Urinary bladder (tissue), 4 donors: Measurements from ENCODE around the gene EFCAB6. TPM values are rescaled to one million over a fixed set of nuclear protein-coding genes. Genes with fewer than 3 reads are reported as not detected.

Source experiments
- DNase-seq: peaks from one replicate; pipeline ENCODE4 v3.0.0-alpha.2; 2015; ENCODE audit errors: extremely low spot score
- H3K27ac ChIP-seq: one replicate; pipeline ENCODE4 v1.5.1; 2013; ENCODE audit warnings: low read depth, mild to moderate bottlenecking, moderate library complexity
- H3K36me3 ChIP-seq: one replicate; pipeline ENCODE4 v1.6.1; 2013; ENCODE audit warnings: mild to moderate bottlenecking, moderate library complexity; ENCODE audit not compliant: insufficient read depth
- H3K4me1 ChIP-seq: one replicate; pipeline ENCODE4 v1.6.1; 2013; ENCODE audit warnings: mild to moderate bottlenecking, moderate library complexity; ENCODE audit not compliant: insufficient read depth
- H3K4me3 ChIP-seq: one replicate; pipeline ENCODE4 v1.5.1; 2013; ENCODE audit warnings: low read depth, low read length
- WGBS: extraction: QIAGEN DNeasy Blood & Tissue Kit; methylation state at CpG from one replicate; pipeline ENCODE4 v1.1.7; 2013; 5-methylcytosine and 5-hydroxymethylcytosine counted together
- polyA plus RNA-seq: library from polyadenylated mRNA; stranded (reverse); fragments of 200-250 nt; gene quantifications from one replicate; pipeline ENCODE4 v1.2.3, GENCODE V29; 2013
- total RNA-seq: library from RNA; depleted of rRNA; stranded (reverse); fragments of >200 nt; gene quantifications from one replicate; pipeline ENCODE4 v1.2.3, GENCODE V29; 2014
- donor health status: healthy with polysubstance abuse.
- donor health status: healthy.

EFCAB6 gene
- total and polyA plus RNA-seq, 2 donors, result 0.71 to 3.2 TPM

GRCh38 chr22:43851979-43852307, 39.8 kb upstream of the EFCAB6 start:
- H3K4me1 ChIP-seq, result no peaks in the 10 kb centered on the region
- H3K36me3 ChIP-seq, result no peaks in the 10 kb centered on the region
- WGBS, result 32% methylated on average over 3 of the region's 3 CpGs
- H3K27ac ChIP-seq, result no peak overlapping the region
- H3K4me3 ChIP-seq, result no peak overlapping the region
- no peak for DNase-seq

GRCh38 chr22:43851058-43851978, 39.2 kb upstream of the EFCAB6 start:
- Histone ChIP-seq H3K4me1 (no peaks in the 10 kb centered on the region), H3K27ac (no peak overlapping the region), H3K4me3 (no peak overlapping the region), H3K36me3 (no peaks in the 10 kb centered on the region)
- WGBS, result 63% methylated on average over 13 of the region's 13 CpGs
- DNase-seq, result no peak

- WGBS, result 74% methylated on average over 12 of the region's 12 CpGs
- H3K4me1 ChIP-seq, result no peaks in the 10 kb centered on the region
- H3K27ac ChIP-seq, result no peak overlapping the region
- no peak overlapping the region for H3K4me3 ChIP-seq
- H3K36me3 ChIP-seq, result no peaks in the 10 kb centered on the region
- DNase-seq, result no peak
These were observed 38.4 kb upstream of the EFCAB6 start for GRCh38 chr22:43850529-43850928.

- no peak for DNase-seq
These were observed 37.6 kb upstream of the EFCAB6 start for GRCh38 chr22:43849731-43850130.

GRCh38 chr22:43848366-43849171, 36.5 kb upstream of the EFCAB6 start:
- H3K4me3 ChIP-seq, result no peak overlapping the region
- no peaks in the 10 kb centered on the region for H3K36me3 ChIP-seq
- DNase-seq, result no peak
- H3K4me1 ChIP-seq, result no peaks in the 10 kb centered on the region
- WGBS, result 51% methylated on average over 16 of the region's 16 CpGs
- H3K27ac ChIP-seq, result no peak overlapping the region

More at GRCh38 chr22:43849731-43850130, 37.6 kb upstream of the EFCAB6 start:
- no peaks in the 10 kb centered on the region for H3K36me3 ChIP-seq
- no peak overlapping the region for H3K4me3 ChIP-seq
- no peak overlapping the region for H3K27ac ChIP-seq
- WGBS, result 85% methylated on average over 13 of the region's 13 CpGs
- no peaks in the 10 kb centered on the region for H3K4me1 ChIP-seq

- DNase-seq, result no peak
- Histone ChIP-seq H3K27ac (no peak overlapping the region), H3K36me3 (no peaks in the 10 kb centered on the region), H3K4me3 (no peak overlapping the region), H3K4me1 (no peaks in the 10 kb centered on the region)
- 88% methylated on average over 14 of the region's 14 CpGs for WGBS
These were observed 35.5 kb upstream of the EFCAB6 start for GRCh38 chr22:43847376-43848289.

- Histone ChIP-seq H3K36me3 (no peaks in the 10 kb centered on the region), H3K27ac (no peak overlapping the region), H3K4me3 (no peak overlapping the region), H3K4me1 (no peaks in the 10 kb centered on the region)
- no peak for DNase-seq
- 74% methylated on average over 11 of the region's 11 CpGs for WGBS
These were observed 34.9 kb upstream of the EFCAB6 start for GRCh38 chr22:43846966-43847365.

- 70% methylated on average over 11 of the region's 11 CpGs for WGBS
- Histone ChIP-seq H3K36me3 (no peaks in the 10 kb centered on the region), H3K27ac (no peak overlapping the region), H3K4me3 (no peak overlapping the region), H3K4me1 (no peaks in the 10 kb centered on the region)
- no peak for DNase-seq
These were observed 33.9 kb upstream of the EFCAB6 start for GRCh38 chr22:43845981-43846380.

GRCh38 chr22:43844560-43845545, 32.7 kb upstream of the EFCAB6 start:
- no peak overlapping the region for H3K27ac ChIP-seq
- DNase-seq, result no peak
- H3K36me3 ChIP-seq, result no peaks in the 10 kb centered on the region
- 85% methylated on average over 31 of the region's 31 CpGs for WGBS
- no peaks in the 10 kb centered on the region for H3K4me1 ChIP-seq
- no peak overlapping the region for H3K4me3 ChIP-seq

GRCh38 chr22:43843783-43844530, 31.9 kb upstream of the EFCAB6 start:
- DNase-seq, result no peak
- no peak overlapping the region for H3K27ac ChIP-seq
- no peaks in the 10 kb centered on the region for H3K4me1 ChIP-seq
- no peak overlapping the region for H3K4me3 ChIP-seq
- no peaks in the 10 kb centered on the region for H3K36me3 ChIP-seq
- WGBS, result 82% methylated on average over 21 of the region's 21 CpGs

GRCh38 chr22:43841742-43842141, 29.6 kb upstream of the EFCAB6 start:
- Histone ChIP-seq H3K4me3 (no peak overlapping the region), H3K36me3 (no peaks in the 10 kb centered on the region), H3K4me1 (no peaks in the 10 kb centered on the region), H3K27ac (no peak overlapping the region)
- 93% methylated on average over 21 of the region's 21 CpGs for WGBS
- no peak for DNase-seq

- Histone ChIP-seq H3K4me3 (no peak overlapping the region), H3K4me1 (no peaks in the 10 kb centered on the region), H3K27ac (no peak overlapping the region), H3K36me3 (no peaks in the 10 kb centered on the region)
- DNase-seq, result no peak
- 84% methylated on average over 16 of the region's 16 CpGs for WGBS
These were observed 28.7 kb upstream of the EFCAB6 start for GRCh38 chr22:43840851-43841250.
